ENCODE data around the gene FBXW8. TPM values are rescaled to one million over a fixed set of nuclear protein-coding genes. Genes with fewer than 3 reads are reported as not detected.
A peak's percentile ranks its signal among the peaks of the same experiment; 100 is the strongest.

Gene FBXW8
- total RNA-seq, 1 donor from 2014 or later: 5.8 TPM

DNA sequence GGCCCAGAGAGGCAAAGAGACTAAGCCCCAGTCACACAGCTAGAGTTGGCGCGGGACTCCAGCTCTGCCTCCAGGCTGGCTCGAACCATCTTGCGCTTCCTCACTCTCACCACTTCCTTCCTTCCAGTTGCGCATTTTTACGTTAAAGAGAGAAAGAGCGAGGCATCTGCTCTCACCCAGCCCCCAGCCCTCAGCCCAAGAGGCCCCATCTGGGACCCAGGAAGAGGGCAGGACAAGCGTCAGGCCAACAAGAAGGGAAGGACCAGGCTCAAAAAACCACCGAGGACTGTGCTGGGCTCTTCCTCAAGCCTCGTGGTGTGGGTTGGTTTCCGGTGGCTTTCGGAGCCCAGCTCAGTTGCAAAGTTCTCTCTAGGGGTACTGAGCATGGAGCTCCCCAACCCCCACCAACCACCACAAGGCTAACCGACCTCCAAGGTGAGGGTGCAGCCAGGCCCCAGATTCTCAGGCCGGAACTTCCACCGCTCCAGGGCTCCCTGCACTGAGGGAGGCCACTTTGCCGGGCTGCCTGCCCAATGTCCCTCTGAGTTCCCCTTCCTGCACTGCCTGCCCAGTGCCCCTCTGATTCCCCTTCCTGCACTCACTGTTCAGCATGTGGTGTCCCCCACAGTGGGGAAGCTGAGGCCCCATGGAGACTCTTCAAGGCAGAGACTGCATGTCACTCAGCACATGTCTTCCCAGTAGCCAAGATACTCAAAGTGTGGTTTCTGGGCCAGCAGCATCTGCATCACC is 152.6 kb downstream of the FBXW8 start:
- H3K36me3 ChIP-seq (ENCODE audit: control insufficient read depth, insufficient read depth, low read length): no peaks in the 10 kb centered on the region
- no peak overlapping the region for H3K4me3 ChIP-seq (ENCODE audit: low read depth, low read length)
- FAIRE-seq (no peak), DNase-seq (ENCODE audit: low read depth) (no peak)
- no peak for TF ChIP-seq CTCF (IDR thresholded peaks at IDR 0.05; ENCODE audit: insufficient read depth, low read length, severe bottlenecking)
- peaks cover 4% of the 10 kb centered on the region for H3K27me3 ChIP-seq (ENCODE audit: control insufficient read depth, insufficient read depth, low read length)

GRCh38 chr12:117064049-117064448 is 153.3 kb downstream of the FBXW8 start:
- no peaks in the 10 kb centered on the region for H3K36me3 ChIP-seq (ENCODE audit: control insufficient read depth, insufficient read depth, low read length)
- no peak overlapping the region for H3K4me3 ChIP-seq (ENCODE audit: low read depth, low read length)
- peaks cover 4% of the 10 kb centered on the region for H3K27me3 ChIP-seq (ENCODE audit: control insufficient read depth, insufficient read depth, low read length)
- FAIRE-seq: no peak
- DNase-seq (ENCODE audit: low read depth): no peak
- TF ChIP-seq CTCF (IDR thresholded peaks at IDR 0.05; ENCODE audit: insufficient read depth, low read length, severe bottlenecking): no peak

GRCh38 chr12:117064596-117064995 is 153.8 kb downstream of the FBXW8 start:
- Histone ChIP-seq H3K36me3 (ENCODE audit: control insufficient read depth, insufficient read depth, low read length) (no peaks in the 10 kb centered on the region), H3K4me3 (ENCODE audit: low read depth, low read length) (no peak overlapping the region), H3K27me3 (ENCODE audit: control insufficient read depth, insufficient read depth, low read length) (peaks cover 4% of the 10 kb centered on the region)
- DNase-seq (ENCODE audit: low read depth) (no peak), FAIRE-seq (no peak)
- no peak for TF ChIP-seq CTCF (IDR thresholded peaks at IDR 0.05; ENCODE audit: insufficient read depth, low read length, severe bottlenecking)

DNA sequence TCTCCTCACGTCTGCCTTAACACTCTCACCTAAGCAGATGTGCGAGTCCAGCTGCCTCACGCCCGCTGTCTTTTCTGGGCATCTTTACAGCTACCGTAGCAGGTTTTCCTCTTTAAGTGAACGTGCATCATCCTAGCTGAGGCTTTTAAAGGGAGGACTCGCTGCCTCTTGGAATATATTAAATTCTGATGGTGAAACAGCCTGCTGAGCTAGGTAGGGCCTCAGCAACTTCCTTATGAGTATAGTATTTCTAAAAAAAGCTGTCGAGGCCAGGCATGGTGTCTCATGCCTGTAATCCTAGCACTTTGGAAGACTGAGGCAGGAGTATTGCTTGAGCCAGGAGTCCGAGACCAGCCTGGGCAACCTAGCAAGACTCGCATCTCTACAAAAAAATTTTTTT is 156.3 kb downstream of the FBXW8 start:
- no peak for TF ChIP-seq CTCF (IDR thresholded peaks at IDR 0.05; ENCODE audit: insufficient read depth, low read length, severe bottlenecking)
- FAIRE-seq: peak; percentile 7
- H3K27me3 ChIP-seq (ENCODE audit: control insufficient read depth, insufficient read depth, low read length): no peaks in the 10 kb centered on the region
- DNase-seq (ENCODE audit: low read depth): no peak
- no peaks in the 10 kb centered on the region for H3K36me3 ChIP-seq (ENCODE audit: control insufficient read depth, insufficient read depth, low read length)
- no peak overlapping the region for H3K4me3 ChIP-seq (ENCODE audit: low read depth, low read length)

GRCh38 chr12:117067638-117068037 is 156.9 kb downstream of the FBXW8 start:
- Histone ChIP-seq H3K27me3 (ENCODE audit: control insufficient read depth, insufficient read depth, low read length) (no peaks in the 10 kb centered on the region), H3K36me3 (ENCODE audit: control insufficient read depth, insufficient read depth, low read length) (no peaks in the 10 kb centered on the region), H3K4me3 (ENCODE audit: low read depth, low read length) (no peak overlapping the region)
- no peak for FAIRE-seq
- no peak for DNase-seq (ENCODE audit: low read depth)
- no peak for TF ChIP-seq CTCF (IDR thresholded peaks at IDR 0.05; ENCODE audit: insufficient read depth, low read length, severe bottlenecking)

DNA sequence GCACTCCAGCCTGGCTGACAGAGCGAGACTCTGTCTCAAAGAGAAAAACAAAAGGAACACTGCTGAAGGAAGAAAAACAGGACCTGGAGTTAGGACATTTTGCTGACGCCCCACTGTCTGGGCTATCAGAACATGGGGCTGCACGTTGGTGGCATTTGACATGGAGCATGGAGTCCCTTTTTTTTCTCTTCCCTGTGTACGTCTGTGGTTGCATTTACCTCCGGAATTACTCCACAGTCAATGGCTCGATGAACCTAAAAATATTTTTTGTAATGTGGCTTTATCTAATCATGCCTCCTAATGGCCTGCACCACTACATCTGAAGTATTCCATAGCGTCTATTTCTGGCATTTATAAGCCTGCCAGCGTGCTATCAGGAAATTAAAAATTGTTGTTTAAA is 157.7 kb downstream of the FBXW8 start:
- no peak for DNase-seq (ENCODE audit: low read depth)
- no peak for FAIRE-seq
- H3K27me3 ChIP-seq (ENCODE audit: control insufficient read depth, insufficient read depth, low read length): no peaks in the 10 kb centered on the region
- TF ChIP-seq CTCF (IDR thresholded peaks at IDR 0.05; ENCODE audit: insufficient read depth, low read length, severe bottlenecking): no peak
- H3K4me3 ChIP-seq (ENCODE audit: low read depth, low read length): no peak overlapping the region
- H3K36me3 ChIP-seq (ENCODE audit: control insufficient read depth, insufficient read depth, low read length): no peaks in the 10 kb centered on the region

Measured in bronchial epithelial cell (primary cell).